ENCODE data around the gene CCM2.
"Not testable (repeated sequence)": the region's sequence is repeated elsewhere in the genome, so short reads cannot be mapped to it uniquely, and the experiment has no call there.

CCM2 gene

DNA sequence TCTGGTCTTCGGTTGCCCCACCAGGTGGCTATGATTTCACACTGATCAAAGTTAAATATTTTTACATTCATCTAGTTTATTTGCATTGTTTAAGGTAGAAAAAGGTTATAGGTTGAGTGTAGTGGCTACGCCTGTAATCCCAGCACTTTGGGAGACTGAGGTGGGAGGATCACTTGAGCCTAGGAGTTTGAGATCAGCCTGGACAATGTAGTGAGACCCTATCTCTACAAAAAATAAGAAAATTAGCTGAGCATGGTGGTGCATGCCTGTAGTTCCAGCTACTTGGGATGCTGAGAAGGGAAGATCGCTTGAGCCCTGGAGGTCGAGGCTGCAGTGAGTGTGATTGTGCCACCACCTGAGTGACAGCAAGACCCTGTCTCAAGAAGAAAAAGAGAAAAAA is 3.8 kb downstream of the CCM2 start:
- no peak for DNase-seq

DNA sequence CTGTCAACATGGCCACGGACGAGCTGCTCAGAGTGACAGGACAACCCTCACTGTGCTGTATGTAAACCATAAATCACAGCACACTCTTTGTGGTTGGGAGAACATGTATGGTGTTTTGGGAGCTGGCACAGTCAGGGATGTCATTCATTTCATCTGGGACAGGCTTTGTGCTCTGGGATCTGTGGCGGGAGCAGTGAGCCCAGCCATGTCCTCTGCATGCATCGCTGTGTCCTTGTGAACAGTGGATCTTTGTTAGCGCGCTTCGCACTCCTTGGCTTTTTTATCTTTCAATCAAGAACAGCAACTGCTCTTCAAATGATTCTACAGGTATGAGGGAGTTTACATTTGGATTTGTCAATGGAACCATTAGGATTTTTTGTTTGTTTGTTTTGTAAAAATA is 7.1 kb downstream of the CCM2 start:
- DNase-seq: no peak

DNA sequence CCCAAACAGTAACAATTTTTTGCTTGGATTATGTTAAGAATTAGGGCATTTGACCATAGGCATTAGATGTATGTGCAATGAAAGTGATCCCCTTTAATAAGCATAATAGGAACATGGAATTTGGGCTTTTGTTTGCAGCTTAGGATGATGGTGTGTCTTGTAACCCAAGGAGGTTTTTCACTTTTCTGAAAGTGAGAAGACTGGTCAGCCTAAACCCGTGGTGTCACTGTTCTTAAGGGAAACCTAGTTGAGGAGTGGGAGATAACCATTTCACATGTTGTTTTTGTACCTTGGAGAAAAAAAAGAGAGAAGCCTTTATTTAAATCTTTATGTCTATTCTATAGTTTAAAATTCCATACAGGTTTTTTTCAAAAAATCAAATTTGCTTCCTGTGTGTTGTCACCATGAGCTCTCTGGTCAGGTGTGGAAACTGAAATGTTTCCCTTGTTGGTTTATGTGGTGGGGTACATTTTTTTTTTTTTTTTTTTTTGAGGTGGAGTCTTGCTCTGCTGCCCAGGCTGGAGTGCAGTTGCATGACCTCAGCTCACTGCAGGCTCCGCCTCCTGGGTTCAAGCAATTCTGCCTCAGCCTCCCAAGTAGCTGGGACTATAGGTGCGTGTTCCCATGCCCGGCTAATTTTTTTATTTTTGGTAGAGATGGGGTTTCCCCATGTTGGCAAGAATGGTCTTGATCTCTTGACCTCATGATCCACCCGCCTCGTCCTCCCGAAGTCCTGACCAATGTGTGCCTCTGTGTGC is 7.7 kb downstream of the CCM2 start:
- no peak for DNase-seq

DNA sequence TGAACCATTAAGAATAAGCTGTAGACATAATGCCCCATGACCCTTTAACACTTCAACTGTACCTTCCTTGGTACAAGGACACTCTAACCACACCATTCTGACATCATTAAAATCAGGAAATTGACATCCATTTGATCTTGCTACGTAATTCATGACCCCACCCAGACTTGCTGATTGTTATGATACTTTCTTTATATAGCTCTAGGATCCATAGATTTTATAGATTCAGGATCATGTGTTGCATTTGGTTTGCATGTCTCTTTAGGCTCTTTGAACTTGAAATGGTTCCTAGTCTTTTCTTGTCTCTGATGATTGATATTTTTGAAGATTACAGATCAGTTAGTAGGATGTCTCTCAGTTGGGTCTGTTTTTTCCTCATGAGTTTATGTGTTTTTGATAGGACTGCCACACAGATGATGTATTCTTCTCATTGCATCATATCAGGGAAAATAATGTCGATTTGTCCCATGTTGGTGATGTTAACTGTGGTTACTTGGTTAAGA is 13.5 kb downstream of the CCM2 start:
- DNase-seq: no peak

DNA sequence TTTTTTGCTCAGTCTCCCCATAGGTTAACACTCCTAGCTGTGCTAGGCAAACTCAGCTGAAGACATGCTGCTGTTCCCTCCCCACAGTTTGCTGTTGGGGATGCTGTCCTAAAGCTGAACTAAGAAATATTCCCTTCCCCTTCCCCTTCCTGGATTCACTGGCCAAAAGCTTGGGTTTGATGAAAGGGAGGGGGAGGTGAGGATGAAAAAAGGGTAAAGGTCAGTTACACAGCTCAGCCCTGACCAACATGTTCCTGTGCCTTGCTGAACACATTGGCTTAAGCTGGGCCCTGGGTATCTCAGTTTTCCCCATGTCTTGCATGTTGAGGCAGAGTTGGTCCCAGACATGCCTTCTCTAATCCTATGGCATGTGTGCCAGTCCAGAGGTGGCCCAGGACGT is 15.3 kb downstream of the CCM2 start:
- no peak for DNase-seq

DNA sequence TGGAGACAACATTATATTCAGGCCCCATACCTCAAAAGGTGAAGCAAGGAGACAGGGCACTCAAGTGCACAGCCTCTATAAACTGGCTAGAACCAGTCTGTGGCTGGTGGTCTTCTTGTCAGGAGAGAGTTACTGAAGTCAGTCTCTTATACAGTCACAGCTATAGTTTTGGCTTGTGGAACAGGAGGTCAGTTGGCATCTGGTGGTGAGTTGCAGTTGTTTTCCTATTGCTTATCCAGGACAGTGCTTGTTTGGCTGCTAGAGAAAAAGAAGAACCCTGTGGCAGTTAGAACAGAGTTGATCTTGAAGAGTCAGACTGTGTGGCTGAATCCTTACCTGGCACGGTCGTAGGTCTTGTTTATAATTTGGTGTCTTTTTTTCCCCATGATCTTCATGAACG is 17.3 kb downstream of the CCM2 start:
- no peak for DNase-seq

DNA sequence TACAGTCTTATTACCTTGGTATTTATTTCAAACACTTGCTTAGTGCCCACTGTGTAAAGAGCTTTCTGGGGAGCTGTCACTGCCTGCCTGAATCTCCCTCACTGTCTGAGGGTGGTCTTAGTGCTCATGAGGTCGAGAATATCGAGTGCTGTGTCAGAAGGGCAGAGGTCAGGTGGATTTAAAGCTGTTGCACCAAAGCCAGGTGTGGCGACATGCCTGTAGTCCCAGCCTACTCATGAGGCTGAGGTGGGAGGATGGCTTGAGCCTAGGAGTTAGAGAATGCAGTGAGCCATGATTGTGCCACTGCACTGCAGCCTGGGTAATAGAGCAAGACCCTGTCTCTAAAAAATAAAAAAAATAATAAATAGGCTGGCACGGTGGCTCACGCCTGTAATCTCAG is 20.9 kb downstream of the CCM2 start:
- DNase-seq: no peak

DNA sequence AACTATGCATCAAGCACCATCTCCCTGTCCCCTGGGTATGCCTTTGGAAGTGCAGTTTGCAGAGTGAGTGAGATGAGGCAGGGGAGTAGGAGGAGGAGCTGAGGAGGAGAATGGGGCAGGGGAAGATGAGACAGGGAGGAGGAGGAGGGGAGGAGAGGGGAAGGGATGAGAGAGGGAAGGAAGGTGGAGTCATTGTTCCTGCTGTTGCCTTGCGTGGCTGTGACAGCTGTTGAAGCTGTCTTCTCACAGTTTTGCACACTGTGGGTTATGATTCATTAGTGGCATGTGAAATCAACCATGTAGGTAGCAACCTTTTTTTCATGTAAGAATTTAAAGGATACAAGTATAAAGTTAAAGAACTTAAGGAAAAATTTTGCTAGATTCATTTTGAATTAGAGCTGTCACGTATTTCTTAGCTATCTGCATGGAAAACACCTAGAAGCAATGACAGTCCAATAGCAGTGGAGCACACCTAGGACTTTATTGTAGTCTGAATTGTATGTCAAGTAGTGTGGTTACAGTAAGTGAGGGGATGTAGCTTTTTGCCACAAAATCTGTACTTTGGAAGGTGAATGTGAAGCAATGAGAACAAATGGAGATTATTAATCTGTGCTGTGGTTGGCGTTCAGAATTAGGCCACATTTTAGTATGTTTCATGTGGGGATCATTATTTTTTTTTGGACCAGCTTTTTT is 21.7 kb downstream of the CCM2 start:
- DNase-seq: no peak

DNA sequence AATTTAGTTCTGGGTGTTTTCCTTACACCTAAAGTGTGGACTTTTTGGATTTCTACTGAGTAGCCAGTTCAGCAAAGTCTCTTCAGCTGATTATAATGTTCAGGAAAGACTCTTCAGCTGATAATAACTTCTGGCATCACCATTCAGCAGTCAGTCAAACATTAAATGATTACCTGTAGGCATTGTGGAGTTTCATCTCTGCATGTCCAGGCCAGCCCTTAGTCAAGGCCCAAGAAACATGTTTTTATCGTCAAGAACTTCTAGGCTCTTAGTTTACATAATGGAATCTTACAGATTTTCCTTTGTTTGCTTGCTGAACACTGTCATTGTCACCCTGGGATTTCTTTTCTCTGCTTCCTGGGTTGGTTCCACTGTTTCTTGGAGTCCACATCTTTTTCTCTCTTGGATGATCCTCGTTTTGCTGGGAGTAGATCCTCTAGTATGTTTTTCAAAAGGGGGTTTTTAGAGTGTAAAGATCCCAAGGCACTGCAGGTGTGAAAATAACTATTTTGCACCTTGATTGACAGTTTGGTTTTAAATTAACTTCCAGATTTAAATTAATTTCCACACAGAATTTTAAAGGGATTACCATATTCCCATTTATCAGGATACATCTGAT is 24.2 kb downstream of the CCM2 start:
- DNase-seq: no peak

DNA sequence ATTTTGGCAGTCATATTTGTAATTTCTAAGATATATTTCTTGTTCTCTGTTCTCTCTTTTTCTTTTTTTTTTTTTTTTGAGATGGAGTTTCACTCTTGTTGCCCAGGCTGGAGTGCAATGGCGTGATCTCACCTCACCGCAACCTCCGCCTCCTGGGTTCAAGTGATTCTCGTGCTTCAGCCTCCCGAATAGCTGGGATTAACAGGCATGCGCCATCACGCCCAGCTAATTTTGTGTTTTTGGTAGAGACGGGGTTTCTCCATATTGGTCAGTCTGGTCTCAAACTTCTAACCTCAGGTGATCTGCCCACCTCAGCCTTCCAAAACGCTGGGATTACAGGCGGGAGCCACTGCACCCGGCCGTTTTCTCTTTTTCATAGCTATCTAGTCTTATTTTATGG is 25.5 kb downstream of the CCM2 start:
- DNase-seq: not testable (repeated sequence)

DNA sequence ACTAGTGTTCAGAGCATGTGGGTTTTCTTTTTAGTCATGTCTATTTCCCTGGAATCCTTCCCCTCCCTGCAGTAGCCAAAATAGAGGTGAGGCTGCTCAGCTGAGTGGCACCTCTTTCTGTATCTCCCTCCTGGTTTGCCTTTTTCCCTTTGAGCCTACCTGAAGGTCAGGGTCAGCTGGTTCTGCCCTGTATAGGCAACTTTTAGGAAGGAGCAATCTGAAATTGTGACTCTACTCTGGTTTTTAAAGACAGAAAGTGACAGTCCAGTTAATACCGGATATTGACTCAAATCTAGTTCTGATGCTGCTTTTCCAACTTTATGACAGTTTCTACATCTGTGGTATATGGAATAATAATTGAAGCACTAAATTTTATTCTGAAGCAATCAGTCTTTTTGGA is 26.0 kb downstream of the CCM2 start:
- no peak for DNase-seq

DNA sequence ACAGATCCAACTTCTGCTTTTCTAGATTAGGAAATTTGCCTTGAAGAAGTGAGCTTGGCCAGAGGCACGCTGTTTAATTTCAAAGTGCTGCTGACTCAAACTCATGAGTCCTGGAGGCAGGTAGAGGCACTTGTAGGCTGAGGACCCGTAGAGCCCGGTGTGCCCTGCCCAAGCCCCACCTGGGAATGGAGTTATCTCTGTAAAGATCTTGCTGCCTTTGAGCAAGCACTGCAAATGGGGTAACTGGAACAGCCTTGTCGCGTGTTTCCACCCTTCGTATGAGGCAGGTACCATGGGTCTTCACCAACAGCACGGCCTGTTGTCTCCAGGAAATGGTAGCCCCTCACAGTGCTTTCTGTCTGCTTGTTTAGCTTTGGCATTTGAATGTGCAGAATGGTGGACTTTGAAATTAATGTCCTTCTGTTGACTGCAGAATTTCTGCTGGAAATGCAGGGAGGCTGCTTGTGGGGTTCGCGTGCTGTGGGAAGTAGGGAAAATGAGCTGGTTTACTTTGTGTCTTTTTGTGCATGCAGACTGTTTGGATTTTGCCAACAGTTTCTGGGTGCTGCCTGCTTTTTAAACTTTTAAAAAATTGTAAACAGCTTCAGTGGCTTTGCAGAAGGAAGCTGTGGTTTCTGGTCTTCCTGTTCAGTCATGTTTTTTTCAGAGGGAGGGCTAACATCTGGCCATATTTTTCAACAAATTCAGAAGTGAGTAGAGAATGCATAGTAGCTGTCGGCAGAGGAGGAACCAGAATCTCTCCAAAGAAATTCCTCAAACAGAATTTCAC is 27.2 kb downstream of the CCM2 start:
- no peak for DNase-seq

DNA sequence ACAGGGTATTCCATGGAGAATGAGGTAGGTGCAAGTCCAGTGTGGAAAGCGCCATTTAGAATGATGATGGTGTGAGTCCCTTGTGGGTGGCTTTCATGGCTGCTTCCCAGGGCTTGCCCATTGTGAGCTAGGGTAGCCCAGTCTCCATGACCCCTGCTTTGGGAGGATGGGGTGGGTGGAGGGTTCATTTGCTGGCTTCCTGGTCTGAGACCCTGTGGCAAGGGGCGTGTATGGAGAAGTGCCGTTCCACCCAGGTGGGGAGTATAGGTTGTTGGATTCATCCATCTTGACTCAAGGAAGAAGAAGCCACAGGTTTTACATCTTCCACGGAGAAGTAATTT is 27.7 kb downstream of the CCM2 start:
- DNase-seq: no peak

DNA sequence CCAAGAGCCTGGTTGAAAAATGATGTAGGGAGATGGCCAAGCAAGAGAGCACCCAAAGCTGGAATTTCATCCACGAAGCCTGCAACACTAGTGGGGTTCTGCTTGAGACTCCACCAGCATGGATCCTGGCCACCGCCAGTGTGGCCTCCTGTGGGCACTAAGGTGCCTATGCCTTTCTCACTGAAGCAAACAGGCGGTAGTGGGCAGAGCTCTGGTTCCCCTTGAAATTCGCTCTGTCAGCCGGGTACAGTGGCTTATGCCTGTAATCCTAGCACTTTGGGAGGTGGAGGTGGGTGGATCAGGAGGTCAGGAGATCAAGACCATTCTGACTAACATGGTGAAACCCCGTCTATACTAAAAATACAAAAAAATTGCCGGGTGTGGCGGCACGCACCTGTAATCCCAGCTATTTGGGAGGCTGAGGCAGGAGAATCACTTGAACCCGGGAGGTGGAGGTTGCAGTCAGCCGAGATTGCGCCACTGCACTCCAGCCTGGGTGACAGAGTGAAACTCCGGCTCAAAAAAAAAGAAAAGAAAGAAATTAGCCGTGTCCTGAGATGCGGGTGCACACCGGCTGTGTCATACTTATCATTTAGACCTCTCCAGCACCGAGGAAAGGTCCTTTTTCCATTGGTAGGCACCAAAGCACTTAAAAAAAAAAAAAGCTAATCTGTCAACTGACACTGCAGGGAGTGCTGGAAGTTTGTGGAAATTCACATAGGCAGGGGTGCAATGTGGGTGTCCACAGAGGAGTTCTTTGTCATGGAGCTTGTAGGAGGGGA is 28.3 kb downstream of the CCM2 start:
- no peak for DNase-seq

DNA sequence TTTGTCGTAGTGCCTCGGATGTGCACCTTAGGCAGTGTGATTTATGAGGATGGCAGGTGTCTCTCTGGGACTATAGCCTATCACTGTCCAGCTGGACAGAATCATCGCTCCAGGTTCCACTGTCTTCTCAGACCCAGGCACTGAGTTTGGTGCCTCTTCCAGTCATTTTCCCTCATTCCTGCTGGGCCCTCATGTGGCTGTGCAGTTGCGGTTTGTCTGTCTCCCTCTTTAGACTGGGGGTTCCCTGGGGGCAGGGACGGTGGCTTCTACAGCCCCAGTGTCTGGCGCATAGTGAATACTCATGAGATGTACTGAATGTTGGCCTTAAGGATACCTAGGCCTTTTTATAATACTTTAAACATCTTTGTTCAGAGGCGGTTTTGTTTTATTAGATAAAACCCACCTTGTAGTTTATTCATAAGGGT is 28.9 kb downstream of the CCM2 start:
- DNase-seq: no peak

DNA sequence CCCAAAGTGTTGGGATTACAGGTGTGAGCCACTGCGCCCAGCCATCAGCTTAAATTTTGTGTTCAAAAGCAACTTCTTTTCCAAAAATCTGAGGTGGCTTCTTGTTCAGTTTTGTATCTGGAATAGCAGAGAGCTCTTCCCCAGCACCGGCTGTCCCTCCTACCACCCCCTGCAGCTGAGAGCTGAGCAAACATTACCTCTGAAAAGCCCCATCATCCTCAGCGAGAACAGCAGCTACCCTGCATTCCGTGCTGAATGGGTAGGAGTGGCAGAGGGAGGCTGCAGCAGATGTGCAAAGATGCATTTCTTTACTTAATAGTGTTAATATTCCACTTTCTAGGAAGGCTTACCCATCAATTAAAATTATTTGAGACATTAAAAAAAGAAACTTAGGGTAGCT is 31.8 kb downstream of the CCM2 start:
- no peak for DNase-seq

DNA sequence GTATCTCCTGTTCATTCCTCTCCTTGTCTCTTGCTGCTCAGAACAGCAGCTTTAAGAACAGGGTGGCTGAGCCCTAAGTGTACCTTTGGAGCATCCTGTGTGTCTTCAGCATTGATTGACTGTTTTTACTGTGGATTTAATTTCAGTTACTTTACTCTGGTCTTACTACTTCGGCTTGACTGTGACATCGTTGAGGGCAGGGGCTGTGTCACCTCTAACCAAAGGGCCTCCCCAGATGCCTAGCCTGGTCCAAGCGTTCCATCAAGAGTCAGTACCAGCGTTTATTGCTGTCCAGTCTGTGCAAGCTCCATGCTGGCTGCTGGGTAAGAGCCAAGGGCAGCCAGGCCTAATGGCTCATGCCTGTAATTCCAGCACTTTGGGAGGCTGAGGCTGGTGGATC is 32.4 kb downstream of the CCM2 start:
- DNase-seq: no peak

DNA sequence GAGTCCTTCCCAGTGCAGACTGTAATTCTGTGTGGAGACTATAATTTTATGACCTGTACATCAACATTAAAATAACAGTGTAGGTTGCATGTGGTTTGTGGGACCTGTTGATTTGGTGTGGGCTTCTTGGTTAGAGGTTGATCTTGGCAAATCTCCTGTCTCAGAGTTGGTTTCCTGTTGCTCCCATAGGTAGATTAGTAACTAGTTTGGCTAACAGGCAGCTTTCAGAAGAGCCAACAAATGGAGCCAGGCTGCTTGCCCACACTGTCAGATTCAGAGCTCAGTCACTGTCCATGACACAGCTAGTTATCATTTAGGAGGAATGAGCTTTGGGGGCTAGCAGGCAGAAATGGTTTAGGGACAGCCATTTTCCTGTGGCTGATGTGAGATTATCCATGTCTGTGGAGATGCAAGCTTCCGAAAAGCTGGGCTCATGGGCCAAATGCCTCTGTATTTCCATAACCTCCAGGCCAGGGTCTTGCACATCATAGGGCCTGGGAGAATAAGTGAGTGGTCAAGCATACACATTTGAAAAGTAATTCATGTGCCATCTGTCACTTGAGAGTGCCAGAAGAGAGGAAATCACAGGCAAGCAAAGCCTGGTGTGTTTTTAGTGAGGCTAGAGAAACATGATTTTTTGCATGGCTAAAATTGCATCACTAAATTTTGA is 33.4 kb downstream of the CCM2 start:
- DNase-seq: no peak

DNA sequence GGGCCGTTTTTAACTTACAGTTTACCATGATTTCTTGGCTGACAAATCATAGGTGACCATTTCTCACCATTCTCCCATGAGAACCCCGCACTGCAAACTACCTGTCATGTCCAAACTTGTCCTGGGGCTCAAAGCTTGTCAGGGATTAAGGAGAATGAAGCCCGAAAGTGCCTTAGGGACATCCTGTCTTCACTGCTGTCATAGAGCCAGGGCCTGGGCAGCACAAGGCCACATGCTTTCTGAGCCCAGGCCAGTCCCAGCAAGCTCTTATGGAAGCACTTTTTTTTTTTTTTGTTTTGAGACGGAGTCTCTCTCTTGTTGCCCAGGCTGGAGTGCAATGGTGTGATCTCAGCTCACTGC is 33.9 kb downstream of the CCM2 start:
- no peak for DNase-seq

DNA sequence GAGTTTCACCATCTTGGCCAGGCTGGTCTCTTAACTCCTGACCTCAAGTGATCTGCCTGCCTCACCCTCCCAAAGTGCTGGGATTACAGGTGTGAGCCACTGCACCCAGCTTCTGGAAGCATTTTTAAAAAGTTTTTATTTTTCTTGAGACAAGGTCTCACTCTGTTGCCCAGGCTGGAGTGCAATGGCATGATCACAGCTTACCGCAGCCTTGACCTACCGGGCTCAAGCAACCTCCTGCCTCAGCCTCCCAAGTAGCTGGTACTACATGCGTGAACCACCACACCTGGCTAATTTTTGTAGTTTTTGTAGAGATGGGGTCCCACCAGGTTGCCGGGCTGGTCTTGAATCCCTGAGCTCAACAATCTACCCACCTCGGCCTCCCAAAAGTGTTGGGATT is 34.7 kb downstream of the CCM2 start:
- DNase-seq: not testable (repeated sequence)

DNA sequence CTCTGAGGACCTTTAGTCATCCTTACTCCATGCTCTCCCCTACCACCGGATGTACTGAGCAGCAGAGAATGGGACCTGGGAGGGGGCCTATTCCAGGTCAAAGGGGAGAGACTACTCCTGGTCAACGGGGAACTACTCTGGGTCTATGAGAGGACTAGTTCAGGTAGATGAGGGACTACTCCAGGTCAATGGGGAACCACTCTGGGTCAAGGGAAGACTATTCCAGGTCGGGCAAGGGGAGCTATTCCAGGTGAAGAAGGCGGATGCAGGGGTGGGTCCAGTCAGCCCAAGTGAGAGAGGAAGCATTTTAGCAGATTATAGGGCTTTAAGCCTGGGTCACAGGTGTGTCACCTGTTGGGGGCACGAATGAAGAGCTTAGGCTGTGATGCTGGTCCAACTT is 35.4 kb downstream of the CCM2 start:
- no peak for DNase-seq

DNA sequence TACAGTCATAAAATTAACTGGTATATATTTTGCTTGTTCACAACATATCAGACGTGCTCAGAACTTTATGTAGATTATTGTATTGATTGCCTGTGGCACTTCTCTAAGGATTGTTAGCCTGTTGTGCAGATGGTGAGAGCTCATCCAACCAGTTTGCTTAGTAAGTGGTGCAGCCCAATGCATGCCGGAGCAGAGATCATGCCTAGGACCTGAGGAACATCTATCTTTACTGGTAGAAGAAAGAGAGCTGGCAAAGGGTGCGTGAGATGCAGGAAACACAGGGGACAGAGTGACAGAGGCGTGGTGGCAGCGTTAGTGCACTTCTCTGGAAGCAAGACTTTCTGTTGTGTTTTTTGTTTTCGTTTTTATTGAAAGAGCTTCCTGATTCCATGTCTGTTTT is 35.9 kb downstream of the CCM2 start:
- no peak for DNase-seq

All from NCI-H526 (cell line).